G401 (cell line): ENCODE data around the gene ARSB. TPM values are rescaled to one million over a fixed set of nuclear protein-coding genes. Genes with fewer than 3 reads are reported as not detected.

ENCODE experiments used
- DNase-seq: peaks from one replicate; pipeline ENCODE4 v3.0.0-alpha.2; 2015; ENCODE audit warnings: low spot score
- in situ Hi-C: cut with HindIII; loops from 2 replicates; pipeline ENCODE4 v1.10.0; 2016; ENCODE audit warnings: low sequenced_read_pairs, mixed read lengths
- total RNA-seq: library from RNA; depleted of rRNA; stranded (reverse); fragments of >200 nt; shearing (Covaris generic); gene quantifications from 2 replicates; pipeline ENCODE4 v1.2.3, GENCODE V29; 2014

The ARSB gene
- total RNA-seq, 1 experiment from 2014 or later, result 22.2 TPM

DNA sequence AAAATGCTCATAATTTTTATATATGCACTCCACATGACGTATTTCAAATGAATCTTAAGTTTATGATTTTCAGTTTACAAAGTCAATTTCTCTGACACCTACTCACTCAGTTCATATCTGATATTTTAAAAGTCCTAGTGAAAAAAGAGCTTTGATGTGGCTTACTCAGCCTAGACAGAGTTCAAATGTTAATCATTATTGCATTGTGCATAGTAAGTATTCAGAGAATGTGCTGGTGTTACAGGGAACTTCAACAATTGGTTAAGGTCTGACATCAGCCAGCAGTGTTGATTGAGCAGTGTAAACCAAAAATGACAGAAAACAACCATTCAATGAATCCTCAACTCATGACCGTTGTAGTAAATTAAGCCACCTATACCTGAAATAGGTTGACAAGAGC lies 189.4 kb downstream of the ARSB start:
- in situ Hi-C loops, result no loop called here
- no peak for DNase-seq

DNA sequence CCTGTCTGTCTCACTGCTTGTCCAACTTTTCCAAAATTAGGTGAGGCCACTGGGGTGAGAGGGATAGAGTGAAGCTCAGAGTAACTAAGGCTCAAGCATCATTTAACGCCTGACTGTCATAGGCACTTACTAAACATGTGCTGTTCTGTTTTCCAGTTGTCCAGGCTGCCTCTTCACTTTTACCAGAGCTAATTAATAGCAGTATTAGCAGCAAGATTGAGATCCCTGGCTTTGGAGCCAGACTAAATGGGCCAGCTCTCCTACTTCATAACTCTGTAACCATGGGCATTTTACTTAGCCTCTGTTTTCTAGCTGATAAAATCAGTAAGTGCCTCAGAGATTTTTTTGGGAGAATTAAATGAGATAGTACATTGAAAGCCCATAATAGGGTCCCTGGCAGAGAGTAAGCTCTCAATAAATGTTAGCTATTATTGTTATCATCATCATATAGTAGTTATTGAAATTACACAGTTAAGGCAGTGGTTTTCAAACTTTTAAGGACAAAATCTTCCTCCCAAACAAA lies 190.4 kb downstream of the ARSB start:
- DNase-seq, result no peak
- in situ Hi-C loops, result no loop called here

DNA sequence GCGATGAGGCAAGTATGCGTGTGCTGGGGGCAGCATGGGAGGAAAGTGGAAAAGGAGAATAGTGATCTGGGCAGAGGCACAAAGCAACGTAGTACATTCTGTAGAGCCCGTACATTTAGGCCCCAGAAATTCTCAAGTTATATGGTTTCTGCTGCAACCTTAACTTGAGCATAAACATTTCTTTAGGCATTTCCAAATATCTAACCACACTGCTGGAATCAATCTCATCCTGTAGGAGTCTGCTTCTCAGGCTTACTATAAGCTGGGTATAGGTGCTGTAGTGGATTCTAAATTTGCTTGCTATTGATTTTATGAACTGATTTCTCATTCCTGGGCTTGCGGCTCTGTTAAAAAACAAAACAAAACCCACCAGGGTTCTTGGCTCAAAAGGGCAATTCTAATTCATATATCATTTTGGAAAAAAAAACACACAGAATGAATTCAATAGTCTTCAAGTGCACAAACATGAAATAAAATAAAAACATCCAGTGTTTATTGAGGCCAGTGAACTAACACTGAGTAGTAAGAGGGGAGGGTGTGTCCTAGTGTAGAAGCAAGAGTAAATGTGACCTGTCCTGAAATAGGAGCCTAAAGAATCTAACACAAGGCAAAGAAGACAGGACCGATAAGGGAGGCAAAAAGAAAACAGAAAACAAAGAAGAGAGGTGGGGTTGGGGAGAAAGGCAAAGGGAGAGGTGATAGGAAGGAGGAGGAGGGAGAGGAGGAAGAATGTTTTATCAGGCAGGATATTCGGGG lies 191.0 kb downstream of the ARSB start:
- in situ Hi-C loops, result no loop called here
- no peak for DNase-seq

DNA sequence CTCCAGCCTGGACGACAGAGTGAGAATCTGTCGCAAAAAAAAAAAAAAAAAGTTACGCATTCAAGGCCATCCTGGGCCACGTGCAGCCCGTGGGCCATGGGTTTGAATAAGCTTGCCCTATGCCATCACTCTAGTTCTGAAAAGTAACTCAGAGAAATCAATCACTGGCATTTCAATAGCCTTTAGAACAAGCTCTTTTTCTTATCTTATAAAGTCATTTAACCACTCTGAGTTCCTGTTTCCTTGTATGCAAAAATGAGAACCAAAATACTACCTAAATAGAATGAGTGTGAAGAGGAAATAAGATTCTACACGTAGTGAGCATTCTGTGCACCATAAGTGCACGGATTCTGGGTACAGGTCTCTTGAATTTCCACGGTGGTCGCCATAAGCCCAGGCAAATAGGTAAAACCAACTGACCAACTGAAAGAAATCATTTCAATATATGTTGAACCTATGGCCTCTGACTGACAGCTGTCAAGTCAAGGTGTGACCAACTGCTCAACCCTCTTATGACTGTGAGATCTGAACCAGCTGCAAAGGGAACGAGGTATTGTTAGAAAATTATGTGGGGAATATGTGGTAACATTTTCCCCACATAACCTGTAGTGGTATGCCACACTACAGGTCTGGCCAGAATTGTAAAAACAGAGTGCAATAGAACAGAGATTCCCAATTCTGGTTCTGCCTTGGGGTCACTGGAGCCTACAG lies 192.6 kb downstream of the ARSB start:
- no peak for DNase-seq
- in situ Hi-C loops, result no loop called here

DNA sequence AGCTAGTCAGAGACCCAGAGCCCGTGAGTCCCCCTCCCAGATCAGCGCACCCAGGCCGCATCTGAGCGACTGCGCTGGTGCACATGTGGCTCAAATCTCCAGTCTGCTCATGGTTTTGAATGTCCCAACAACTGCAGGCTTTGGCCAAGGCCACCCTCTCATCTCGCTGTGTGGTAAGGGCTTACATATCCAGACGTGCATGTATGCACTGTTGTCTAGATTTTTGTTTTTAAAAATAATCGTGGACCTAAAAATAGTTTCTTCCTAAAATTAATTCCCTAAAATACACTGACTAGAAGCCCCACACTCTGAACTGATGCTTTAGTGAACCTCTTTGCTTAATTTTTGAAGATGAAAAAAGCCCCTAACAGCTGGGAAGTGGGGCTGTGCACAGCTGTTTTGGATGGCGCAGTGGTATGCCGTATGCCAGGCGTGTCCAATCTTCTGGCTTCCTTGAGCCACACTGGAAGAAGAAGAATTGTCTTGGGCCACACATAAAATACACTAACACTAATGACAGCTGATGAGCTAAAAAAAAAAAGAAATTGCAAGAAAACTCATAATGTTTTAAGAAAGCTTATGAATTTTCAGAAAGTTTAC lies 193.5 kb downstream of the ARSB start:
- in situ Hi-C loops, result no loop called here
- no peak for DNase-seq

DNA sequence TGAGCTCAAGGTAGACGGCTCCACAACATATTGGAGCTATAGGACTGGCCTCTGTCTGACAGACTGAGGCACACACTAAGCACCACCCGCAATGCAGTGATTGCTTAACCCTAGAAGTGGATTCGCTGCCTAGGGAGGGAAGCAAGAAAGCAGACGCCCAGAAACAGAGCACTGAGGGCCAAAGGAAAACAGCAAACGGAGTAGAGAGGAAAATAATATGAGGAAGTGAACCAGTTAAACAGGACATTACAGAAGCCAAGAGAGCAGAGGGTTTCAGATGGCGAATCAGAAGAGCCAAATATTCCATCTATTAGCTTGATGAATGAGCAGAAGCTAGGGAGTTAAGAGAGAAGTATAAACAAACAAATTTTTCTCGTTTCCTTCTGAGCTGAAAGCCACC lies 197.3 kb downstream of the ARSB start:
- in situ Hi-C loops, result no loop called here

DNA sequence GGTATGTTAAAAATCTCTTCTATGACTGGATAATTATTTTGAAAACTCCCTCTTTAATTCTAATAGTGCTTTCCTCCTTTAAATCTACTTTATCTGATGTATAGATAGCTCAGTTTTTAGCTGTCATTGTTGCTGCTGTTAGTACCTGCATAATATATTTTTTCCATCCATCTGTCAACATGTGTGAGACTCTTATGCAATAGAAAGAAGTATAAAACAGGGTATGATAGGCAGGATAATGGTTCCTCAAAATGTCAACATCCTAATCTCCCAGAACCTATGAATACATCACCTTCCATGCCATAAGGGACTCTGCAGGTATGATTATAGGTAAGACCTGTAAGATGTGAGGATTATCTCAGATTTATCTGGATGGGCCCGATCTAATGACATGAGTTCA lies 199.7 kb downstream of the ARSB start:
- DNase-seq, result no peak
- in situ Hi-C loops, result no loop called here

More for the DNA sequence above, 197.3 kb downstream of the ARSB start:
- no peak for DNase-seq

DNA sequence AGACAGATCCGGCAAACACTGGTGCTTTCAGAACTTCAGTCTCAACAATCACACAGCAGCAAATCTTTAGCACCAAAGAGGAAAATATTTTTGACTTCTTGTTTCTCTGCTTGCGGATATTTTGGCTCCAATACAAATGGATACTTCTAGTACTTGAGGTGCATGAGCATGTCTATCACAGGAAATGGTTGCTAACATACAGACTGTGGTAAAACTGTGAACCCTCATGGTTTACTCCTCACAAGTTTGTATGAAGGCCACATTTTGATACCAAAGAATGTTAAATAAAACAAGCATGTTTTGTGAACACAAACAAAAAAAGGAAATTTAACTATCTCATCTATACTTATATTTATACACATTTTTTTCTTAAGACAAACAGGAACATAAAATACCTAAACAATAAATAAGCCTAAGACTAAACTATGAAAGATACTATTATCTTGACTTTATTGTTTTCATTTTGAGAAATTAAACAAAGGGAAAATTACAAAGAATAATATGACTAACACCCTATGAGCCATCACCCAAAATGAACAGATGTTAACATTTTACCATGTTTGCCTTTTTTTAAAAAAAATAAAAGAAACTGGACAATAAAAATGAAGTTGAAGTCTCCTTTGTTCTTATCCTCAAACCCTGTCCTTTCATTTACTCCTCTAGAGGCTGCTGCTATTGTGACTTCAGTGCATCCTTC lies 201.5 kb downstream of the ARSB start:
- DNase-seq, result no peak
- in situ Hi-C loops, result no loop called here

DNA sequence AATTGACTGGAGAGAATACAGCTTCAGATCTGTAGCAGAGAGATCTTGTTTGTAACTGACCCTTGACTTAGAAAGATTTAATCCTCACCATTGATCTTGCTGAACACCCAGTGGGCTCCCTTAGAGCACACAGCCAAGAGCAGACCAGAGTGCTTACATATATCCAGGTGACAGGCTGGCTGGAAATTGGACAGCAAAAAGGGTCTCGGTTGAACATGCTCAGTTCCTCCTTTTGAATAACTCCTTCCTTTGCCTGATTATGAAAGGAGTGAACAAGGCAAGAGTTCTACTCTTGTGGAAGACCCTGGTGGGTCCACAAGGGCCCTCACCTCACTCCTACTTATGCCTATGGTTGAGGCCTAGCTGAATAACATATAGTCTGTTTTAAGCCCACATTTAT lies 202.4 kb downstream of the ARSB start:
- DNase-seq, result no peak
- in situ Hi-C loops, result no loop called here

DNA sequence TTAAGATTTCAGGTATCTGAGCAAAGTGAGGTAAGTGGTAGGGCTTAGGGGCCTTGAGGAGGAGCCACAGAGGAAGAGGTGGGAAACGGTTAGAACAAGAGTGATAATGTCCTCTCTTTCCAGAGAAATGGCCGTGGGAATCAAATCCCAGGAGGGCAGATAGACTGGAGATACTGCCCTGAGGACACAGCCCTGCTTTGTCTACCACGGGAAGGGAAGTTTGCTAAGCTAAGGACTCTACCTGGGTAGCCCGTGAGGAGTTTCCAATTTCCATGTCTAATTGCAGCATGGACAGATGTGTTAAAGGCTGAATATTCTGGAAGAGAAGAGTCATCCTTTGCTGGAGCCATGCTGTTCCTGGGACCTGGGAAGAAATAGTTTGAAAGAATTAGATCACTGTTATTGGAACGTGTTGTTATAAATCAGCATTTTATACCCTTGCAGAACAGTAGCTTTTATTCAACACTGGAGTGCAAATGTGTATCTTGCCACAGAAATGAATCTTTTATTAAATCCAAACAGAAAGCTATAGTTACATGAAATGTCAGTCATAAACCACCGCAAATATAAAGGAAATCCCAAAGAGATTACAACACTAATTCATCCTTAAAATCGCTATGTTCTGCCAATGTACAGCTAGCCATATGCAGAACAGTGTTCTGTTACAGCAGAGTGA lies 203.4 kb downstream of the ARSB start:
- in situ Hi-C loops, result no loop called here
- DNase-seq, result no peak

DNA sequence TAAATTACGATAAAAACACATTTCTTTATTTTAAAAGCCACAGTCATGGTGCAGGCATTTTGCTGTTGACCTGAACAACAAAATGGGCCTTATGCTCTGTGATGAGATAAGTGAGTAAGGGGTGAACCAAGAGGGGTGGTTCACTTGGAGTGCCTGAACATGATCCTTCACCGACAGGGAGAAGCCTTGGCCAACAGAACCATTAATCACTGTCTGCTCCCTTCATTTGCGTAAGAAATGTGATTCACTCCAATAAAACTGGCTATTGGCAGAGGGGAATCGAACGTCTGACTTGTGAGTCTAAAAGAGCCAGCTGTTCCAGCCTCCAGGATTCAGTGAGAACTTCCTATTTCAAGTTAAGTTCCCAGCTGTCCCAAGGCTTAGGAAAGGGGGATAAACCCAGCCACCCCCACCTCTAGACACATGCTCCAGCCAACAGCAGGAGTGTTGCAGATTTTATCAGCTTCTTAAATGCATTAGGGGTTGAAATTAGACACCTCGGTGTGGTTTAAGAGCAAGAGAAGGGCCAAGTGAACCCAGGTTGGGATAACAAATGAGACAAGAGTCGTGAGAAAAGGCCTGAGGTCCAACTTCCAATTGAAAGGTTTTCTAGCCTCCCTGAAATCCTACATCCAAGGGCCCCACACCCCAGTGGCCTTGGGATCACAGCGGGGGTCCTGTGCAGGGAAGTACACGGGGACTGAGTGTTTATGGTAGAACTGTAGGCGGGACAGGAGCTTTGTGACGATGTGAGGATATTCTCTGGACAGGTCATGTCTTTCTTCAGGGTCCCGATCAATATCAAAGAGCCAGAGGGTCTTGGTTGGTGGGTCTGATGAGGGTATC lies 205.1 kb downstream of the ARSB start:
- in situ Hi-C loops, result no loop called here
- no peak for DNase-seq

DNA sequence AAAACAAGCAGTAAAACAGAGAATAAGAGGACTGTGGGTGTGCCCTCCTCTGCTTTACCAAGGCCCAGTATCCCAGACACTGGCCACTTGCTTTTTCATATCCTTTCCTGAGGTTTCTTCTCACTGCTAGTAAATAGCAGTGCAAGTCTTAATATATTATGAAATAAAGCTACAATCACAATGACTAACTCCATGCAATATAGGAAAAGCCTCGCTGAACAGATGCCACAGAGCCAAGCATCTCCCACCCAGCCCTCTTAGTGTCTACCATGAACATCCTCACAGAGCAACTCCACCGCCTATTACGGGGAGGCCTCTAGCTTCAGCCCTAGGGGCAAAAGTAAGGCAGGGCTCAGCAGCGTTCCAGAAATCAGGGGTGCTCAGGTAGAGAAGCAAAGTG lies 205.8 kb downstream of the ARSB start:
- in situ Hi-C loops, result no loop called here
- DNase-seq, result no peak

DNA sequence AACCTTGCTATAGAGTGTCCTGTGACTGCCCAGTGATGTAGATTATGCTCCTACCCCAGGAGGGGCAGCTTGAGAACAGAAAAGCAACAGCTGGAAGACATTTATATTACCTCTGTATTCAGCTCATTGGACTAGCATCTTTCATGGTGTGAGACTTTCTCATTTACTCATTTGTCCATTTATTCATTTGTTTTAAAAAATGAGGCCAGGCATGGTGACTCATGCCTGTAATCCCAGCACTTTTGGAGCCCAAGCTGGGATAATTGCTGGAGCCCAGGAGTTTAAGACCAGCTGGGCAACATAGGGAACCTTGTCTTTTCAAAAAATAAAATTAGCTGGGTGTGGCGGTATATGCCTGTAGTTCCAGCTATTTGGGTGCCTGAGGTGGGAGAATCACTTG lies 206.6 kb downstream of the ARSB start:
- in situ Hi-C loops, result no loop called here
- DNase-seq, result no peak

DNA sequence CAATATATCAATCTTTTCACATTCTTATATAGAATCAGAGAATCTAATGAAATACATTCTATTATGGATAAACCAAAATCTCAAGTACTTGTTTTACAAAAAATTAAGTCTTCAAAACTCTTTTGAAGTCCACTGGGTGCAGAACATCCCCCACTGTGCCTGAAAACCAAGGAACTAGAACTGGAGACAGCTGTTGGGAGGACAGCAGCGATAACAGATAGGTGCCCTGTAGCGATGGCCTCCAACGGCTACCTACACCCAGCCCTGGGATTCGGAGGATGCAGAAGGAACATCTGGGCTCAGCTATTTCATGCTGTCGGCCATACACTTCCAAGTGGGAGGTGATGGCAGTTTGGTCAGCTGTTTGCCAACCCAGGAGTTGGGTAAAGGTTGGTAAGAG lies 207.2 kb downstream of the ARSB start:
- in situ Hi-C loops, result no loop called here
- DNase-seq, result no peak

DNA sequence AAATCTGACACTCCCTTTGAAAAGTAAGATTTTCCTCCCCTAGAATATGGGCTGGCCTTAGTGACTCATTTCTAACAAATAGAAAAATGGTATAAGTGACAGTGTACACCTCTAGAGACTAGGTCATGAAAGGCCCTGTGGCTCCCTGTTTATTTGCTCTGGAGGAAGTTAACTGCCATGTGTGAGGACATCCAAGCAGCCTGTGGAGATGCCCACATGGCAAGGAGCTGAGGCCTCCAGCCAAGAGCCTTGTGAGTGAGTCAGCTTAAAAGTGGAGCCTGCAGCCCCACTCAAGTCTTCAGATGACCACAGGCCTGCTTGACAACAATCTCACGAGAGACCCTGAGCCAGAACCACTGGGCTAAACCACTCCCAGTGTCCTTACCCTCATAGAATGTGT lies 208.5 kb downstream of the ARSB start:
- DNase-seq, result no peak
- in situ Hi-C loops, result no loop called here

DNA sequence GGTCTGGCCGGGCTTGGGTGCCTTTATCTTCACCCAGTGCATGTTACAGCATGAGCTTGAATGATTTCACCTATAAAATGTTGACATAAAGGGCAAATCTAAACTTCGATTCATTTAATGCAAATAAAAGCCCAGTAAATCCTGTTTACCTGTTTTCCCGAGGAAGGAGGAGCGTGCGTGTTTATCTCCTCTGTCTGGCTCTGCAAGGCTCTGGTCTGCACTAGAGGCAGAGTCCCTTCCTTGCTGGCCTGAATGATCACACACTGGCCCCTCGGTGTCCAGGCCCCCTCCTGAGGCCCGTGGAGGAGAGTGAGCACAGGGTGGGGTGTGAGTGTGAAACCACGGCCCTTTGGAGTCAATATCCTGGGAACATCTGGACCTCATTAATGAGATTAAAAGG lies 211.5 kb downstream of the ARSB start:
- DNase-seq, result no peak
- in situ Hi-C loops, result no loop called here

DNA sequence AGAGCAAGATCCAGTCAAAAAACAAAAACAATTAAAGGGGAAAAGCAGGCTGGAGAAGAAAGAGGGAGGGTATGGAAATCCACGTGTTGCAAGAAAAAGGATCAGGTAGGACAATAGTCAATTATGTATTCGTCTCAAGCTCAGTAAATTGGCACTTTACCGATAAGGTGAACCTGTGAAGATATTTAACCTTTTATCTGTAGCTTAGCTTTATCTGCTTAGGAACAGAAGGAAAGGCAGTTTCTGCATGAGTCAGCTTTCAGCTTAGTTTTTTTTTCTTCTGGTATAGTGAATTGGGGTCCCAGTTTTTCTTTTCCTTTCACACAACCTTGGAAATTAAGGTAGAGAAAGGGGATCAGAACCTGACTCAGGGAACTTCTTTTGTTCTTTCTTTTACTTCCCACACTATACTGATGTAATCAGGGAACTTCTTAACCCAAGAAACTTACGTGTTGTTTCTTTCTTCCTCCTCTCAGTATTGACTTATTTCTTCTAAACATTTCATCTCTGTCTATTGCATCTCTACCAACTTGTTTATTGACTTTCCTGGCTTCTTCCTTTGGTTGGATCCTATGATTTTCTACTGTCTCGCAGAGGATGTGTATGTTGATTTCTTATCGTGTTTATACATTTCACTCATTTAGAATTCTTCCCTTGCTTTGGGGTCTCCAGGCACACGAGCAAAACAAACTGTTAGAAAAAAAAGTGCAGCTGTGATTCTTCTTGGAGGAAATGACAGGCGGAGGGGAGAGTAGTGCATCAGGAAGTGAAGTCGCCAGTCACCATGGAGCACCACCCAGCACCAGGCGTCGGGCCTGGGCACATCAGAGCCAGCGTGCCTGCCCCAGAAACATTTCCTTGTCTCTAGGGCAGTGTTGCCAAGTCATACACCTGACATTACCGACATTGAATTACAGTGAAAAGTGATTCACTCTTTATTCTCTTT lies 213.6 kb downstream of the ARSB start:
- DNase-seq, result no peak
- in situ Hi-C loops, result no loop called here
